ENCODE results near the gene RIPOR2.
"Not testable (repeated sequence)": the region's sequence is repeated elsewhere in the genome, so short reads cannot be mapped to it uniquely, and the experiment has no call there.

RIPOR2 gene

GRCh38 chr6:24931296-24931695 is 4.5 kb downstream of the RIPOR2 start:
- peaks cover 8% of the 10 kb centered on the region for H3K4me1 ChIP-seq
- no peak for DNase-seq
- no peaks in the 10 kb centered on the region for H3K36me3 ChIP-seq
- no peaks in the 10 kb centered on the region for H3K9me3 ChIP-seq
- no peak for TF ChIP-seq CTCF (IDR thresholded peaks at IDR 0.05; ENCODE audit: low read depth, low read length)
- no peaks in the 10 kb centered on the region for H3K27me3 ChIP-seq
- H3K4me3 ChIP-seq (ENCODE audit: low read depth, low read length) = no peak overlapping the region

GRCh38 chr6:24930431-24930871 is 5.3 kb downstream of the RIPOR2 start:
- Histone ChIP-seq H3K9me3 (no peaks in the 10 kb centered on the region), H3K4me1 (peaks cover 8% of the 10 kb centered on the region), H3K4me3 (ENCODE audit: low read depth, low read length) (no peak overlapping the region), H3K27me3 (no peaks in the 10 kb centered on the region), H3K36me3 (no peaks in the 10 kb centered on the region)
- TF ChIP-seq CTCF (IDR thresholded peaks at IDR 0.05; ENCODE audit: low read depth, low read length) = no peak
- DNase-seq = no peak

- peaks cover 12% of the 10 kb centered on the region for H3K4me1 ChIP-seq
- no peak overlapping the region for H3K4me3 ChIP-seq (ENCODE audit: low read depth, low read length)
- H3K36me3 ChIP-seq = no peaks in the 10 kb centered on the region
- no peaks in the 10 kb centered on the region for H3K27me3 ChIP-seq
- TF ChIP-seq CTCF (IDR thresholded peaks at IDR 0.05; ENCODE audit: low read depth, low read length) = no peak
- DNase-seq = no peak
- no peaks in the 10 kb centered on the region for H3K9me3 ChIP-seq
Measured at GRCh38 chr6:24929242-24929641, 6.5 kb downstream of the RIPOR2 start.

- no peak for TF ChIP-seq CTCF (IDR thresholded peaks at IDR 0.05; ENCODE audit: low read depth, low read length)
- Histone ChIP-seq H3K27me3 (no peaks in the 10 kb centered on the region), H3K9me3 (no peaks in the 10 kb centered on the region), H3K4me1 (peaks cover 12% of the 10 kb centered on the region), H3K4me3 (ENCODE audit: low read depth, low read length) (no peak overlapping the region), H3K36me3 (no peaks in the 10 kb centered on the region)
- DNase-seq = no peak
Measured at GRCh38 chr6:24927985-24928745, 7.6 kb downstream of the RIPOR2 start.

GRCh38 chr6:24927277-24927955 is 8.3 kb downstream of the RIPOR2 start:
- no peaks in the 10 kb centered on the region for H3K36me3 ChIP-seq
- peaks cover 12% of the 10 kb centered on the region for H3K4me1 ChIP-seq
- no peak for DNase-seq
- no peaks in the 10 kb centered on the region for H3K27me3 ChIP-seq
- TF ChIP-seq CTCF (IDR thresholded peaks at IDR 0.05; ENCODE audit: low read depth, low read length) = no peak
- no peaks in the 10 kb centered on the region for H3K9me3 ChIP-seq
- H3K4me3 ChIP-seq (ENCODE audit: low read depth, low read length) = no peak overlapping the region

GRCh38 chr6:24926647-24927046 is 9.1 kb downstream of the RIPOR2 start:
- H3K4me1 ChIP-seq; H3K9me3 ChIP-seq; DNase-seq; H3K4me3 ChIP-seq (ENCODE audit: low read depth, low read length); H3K36me3 ChIP-seq; H3K27me3 ChIP-seq: not testable (repeated sequence)

All from BE2C (cell line).